Neural cell (in vitro differentiated cells): ENCODE results near the gene SYNGR2. TPM values are rescaled to one million over a fixed set of nuclear protein-coding genes. Genes with fewer than 3 reads are reported as not detected.

Experiments
- H2AFZ ChIP-seq: fragments of 200-600, 300-800 bp; sonication (generic), shearing (Covaris generic); 2 replicates; pipeline ENCODE4 v1.6.0; 2014; ENCODE audit warnings: low read depth, mild to moderate bottlenecking, antibody characterized with exemption, low read length, moderate library complexity
- H3F3A ChIP-seq: fragments of 200-600 bp; shearing (Covaris generic); 2 replicates; pipeline ENCODE4 v1.6.1; 2016; ENCODE audit warnings: mild to moderate bottlenecking, moderate library complexity, mixed read lengths, antibody characterized with exemption, low read length; ENCODE audit not compliant: insufficient read depth, poor library complexity, severe bottlenecking
- H3K27ac ChIP-seq: fragments of 200-600, 300-800 bp; sonication (generic), shearing (Covaris generic); 2 replicates; pipeline ENCODE4 v1.5.1; 2014; ENCODE audit warnings: mild to moderate bottlenecking, low read length, moderate library complexity
- H3K27me3 ChIP-seq: fragments of 300-800, 200-600 bp; sonication (generic), shearing (Covaris generic); 2 replicates; pipeline ENCODE4 v1.6.0; 2014; ENCODE audit warnings: mild to moderate bottlenecking, low read depth, low read length, moderate library complexity; ENCODE audit not compliant: insufficient read depth
- H3K36me3 ChIP-seq: fragments of 300-800, 200-600 bp; sonication (generic), shearing (Covaris generic); 2 replicates; pipeline ENCODE4 v1.5.1; 2014; ENCODE audit warnings: mild to moderate bottlenecking, antibody characterized with exemption, low read length, moderate library complexity; ENCODE audit not compliant: insufficient read depth
- H3K4me2 ChIP-seq: fragments of 300-800, 200-600 bp; sonication (generic), shearing (Covaris generic); 2 replicates; pipeline ENCODE4 v1.6.0; 2014; ENCODE audit warnings: mild to moderate bottlenecking, low read length
- H3K4me3 ChIP-seq: fragments of 300-800, 200-600 bp; sonication (generic), shearing (Covaris generic); 2 replicates; pipeline ENCODE4 v1.5.1; 2014; ENCODE audit warnings: mild to moderate bottlenecking, low read length, moderate library complexity
- H3K79me2 ChIP-seq: fragments of 200-600 bp; shearing (Covaris generic); replicated peaks from 2 replicates; pipeline ENCODE4 v1.6.0; 2014; ENCODE audit warnings: mild to moderate bottlenecking, low read length, moderate library complexity; ENCODE audit not compliant: insufficient read depth
- H3K9ac ChIP-seq: fragments of 300-800, 200-600 bp; sonication (generic), shearing (Covaris generic); 2 replicates; pipeline ENCODE4 v1.6.1; 2016; ENCODE audit warnings: mild to moderate bottlenecking, low read length, mixed read lengths
- H3K9me2 ChIP-seq: fragments of 200-600 bp; shearing (Covaris generic); 2 replicates; pipeline ENCODE4 v1.6.1; 2016; ENCODE audit warnings: mild to moderate bottlenecking, low read length, mixed read lengths; ENCODE audit not compliant: insufficient read depth
- H3K9me3 ChIP-seq: fragments of 200-600, 300-800 bp; sonication (generic), shearing (Covaris generic); 2 replicates; pipeline ENCODE4 v1.6.1; 2016; ENCODE audit warnings: mild to moderate bottlenecking, mixed run types, low read length, moderate library complexity, mixed read lengths
- H4K20me1 ChIP-seq: fragments of 200-600 bp; shearing (Covaris generic); 2 replicates; pipeline ENCODE4 v1.6.1; 2016; ENCODE audit warnings: mild to moderate bottlenecking, mixed run types; ENCODE audit not compliant: insufficient read depth
- CTCF ChIP-seq: fragments of 450-650 bp; IDR thresholded peaks from 2 replicates; pipeline ENCODE4 v1.5.1; 2014; ENCODE audit warnings: antibody characterized with exemption, mild to moderate bottlenecking, moderate library complexity; ENCODE audit not compliant: poor library complexity, severe bottlenecking
- EP300 ChIP-seq: fragments of 450-650 bp; conservative IDR thresholded peaks from 2 replicates; pipeline ENCODE4 v1.6.1; 2014; ENCODE audit warnings: antibody characterized with exemption, mild to moderate bottlenecking, moderate library complexity; ENCODE audit not compliant: poor library complexity, severe bottlenecking
- EZH2 ChIP-seq: fragments of 200-600, 300-800 bp; shearing (Covaris generic), sonication (generic); IDR thresholded peaks from 2 replicates; pipeline ENCODE4 v1.6.1; 2014; ENCODE audit warnings: antibody characterized with exemption, low read length, borderline replicate concordance, mild to moderate bottlenecking; ENCODE audit not compliant: insufficient read depth, poor library complexity, severe bottlenecking
- MXI1 ChIP-seq: fragments of 450-650 bp; conservative IDR thresholded peaks from 2 replicates; pipeline ENCODE4 v1.6.1; 2014; ENCODE audit warnings: antibody characterized with exemption, mild to moderate bottlenecking; ENCODE audit not compliant: poor library complexity, severe bottlenecking
- POLR2AphosphoS5 ChIP-seq: IDR thresholded peaks from 2 replicates; pipeline ENCODE4 v1.6.1; 2012
- RAD21 ChIP-seq: fragments of 450-650 bp; conservative IDR thresholded peaks from 2 replicates; pipeline ENCODE4 v1.6.1; 2014; ENCODE audit warnings: antibody characterized with exemption, mild to moderate bottlenecking, moderate library complexity
- REST ChIP-seq: IDR thresholded peaks from 2 replicates; pipeline ENCODE4 v1.6.1; 2012; ENCODE audit warnings: borderline replicate concordance
- SMC3 ChIP-seq: fragments of 450-650 bp; conservative IDR thresholded peaks from 2 replicates; pipeline ENCODE4 v1.6.1; 2014; ENCODE audit warnings: antibody characterized with exemption, mild to moderate bottlenecking, moderate library complexity; ENCODE audit not compliant: poor library complexity
- TAF1 ChIP-seq: IDR thresholded peaks from 2 replicates; pipeline ENCODE4 v1.6.1; 2012; ENCODE audit warnings: low read depth
- polyA plus RNA-seq: library from polyadenylated mRNA; depleted of rRNA; stranded (reverse); fragments of >200 nt; gene quantifications from 2 replicates; pipeline ENCODE4 v1.2.3, GENCODE V29; 2014

The SYNGR2 gene
- polyA plus RNA-seq, 1 donor from 2014 or later, result 3.9 TPM

- H2AFZ ChIP-seq, result no peak overlapping the region
- H3F3A ChIP-seq, result no peaks in the 10 kb centered on the region
- TF ChIP-seq TAF1 (no peak), RAD21 (no peak), MXI1 (no peak), EZH2 (no peak), REST (no peak), EP300 (no peak), POLR2AphosphoS5 (no peak), CTCF (no peak), SMC3 (no peak)
- H3K79me2 ChIP-seq, result no peaks in the 10 kb centered on the region
- no peaks in the 10 kb centered on the region for H3K9me3 ChIP-seq
- H3K4me2 ChIP-seq, result no peak overlapping the region
- H3K36me3 ChIP-seq, result no peaks in the 10 kb centered on the region
- no peak overlapping the region for H3K9ac ChIP-seq
- H3K9me2 ChIP-seq, result no peaks in the 10 kb centered on the region
- no peak overlapping the region for H3K4me3 ChIP-seq
- no peaks in the 10 kb centered on the region for H4K20me1 ChIP-seq
- H3K27ac ChIP-seq, result no peak overlapping the region
- H3K27me3 ChIP-seq, result no peaks in the 10 kb centered on the region
Measured at GRCh38 chr17:78140169-78141051, 28.0 kb upstream of the SYNGR2 start.

- Histone ChIP-seq H3K4me3 (no peak overlapping the region), H3K27ac (no peak overlapping the region), H3K27me3 (no peaks in the 10 kb centered on the region), H3K9me3 (no peaks in the 10 kb centered on the region), H2AFZ (no peak overlapping the region), H3K9ac (no peak overlapping the region), H3K4me2 (no peak overlapping the region), H3F3A (no peaks in the 10 kb centered on the region), H3K79me2 (no peaks in the 10 kb centered on the region), H3K36me3 (no peaks in the 10 kb centered on the region), H4K20me1 (no peaks in the 10 kb centered on the region), H3K9me2 (no peaks in the 10 kb centered on the region)
- TF ChIP-seq TAF1 (no peak), REST (no peak), RAD21 (no peak), CTCF (no peak), MXI1 (no peak), EZH2 (no peak)
Measured at GRCh38 chr17:78141437-78142118, 26.8 kb upstream of the SYNGR2 start.
